GM12878 (cell line): ENCODE results near the gene SORT1. TPM values are rescaled to one million over a fixed set of nuclear protein-coding genes. Genes with fewer than 3 reads are reported as not detected.

Experiments used
- ATAC-seq: fragments of 200-7000 bp; cut with Tn5 transposase; 3 replicates; pipeline ENCODE4 v1.9.1; 2020; ENCODE audit warnings: mild to moderate bottlenecking, moderate library complexity
- BruUV-seq: library from RNA; stranded (reverse); fragments of 400-500 nt; replicated peaks from 2 replicates; lab custom pipeline; 2021; lab: Mats Ljungman, UMichigan
- CTCF ChIA-PET: fragments of 300-600 bp; sonication (Branson Sonifier 250); formaldehyde crosslinking; extraction: SDS; loops from one replicate; lab custom pipeline; 2021; ENCODE audit warnings: inconsistent platforms; lab: Yijun Ruan, JAX
- POLR2A ChIA-PET: fragments of 350-600 bp; formaldehyde crosslinking; extraction: SDS; loops from one replicate; lab custom pipeline; 2021; ENCODE audit warnings: inconsistent platforms; lab: Charles Lee
- RAD21 ChIA-PET: fragments of 300-600 bp; sonication (Branson Sonifier 250); formaldehyde crosslinking; loops from one replicate; lab custom pipeline; 2023; ENCODE audit warnings: antibody characterized with exemption; ENCODE audit not compliant: unreplicated experiment; lab: Charles Lee
- SMC1A ChIA-PET: fragments of 300-600 bp; sonication (Branson Sonifier 250); formaldehyde crosslinking; loops from one replicate; lab custom pipeline; 2023; ENCODE audit not compliant: unreplicated experiment, uncharacterized antibody; lab: Charles Lee
- DNase-seq: peaks from one replicate; pipeline ENCODE4 v3.0.0-alpha.2; 2011; ENCODE audit warnings: low read depth, low spot score
- FAIRE-seq: peaks from 3 replicates; lab custom pipeline; 2011; peaks lifted over from hg19 to GRCh38; lab: Jason Lieb, UNC
- H2AFZ ChIP-seq: 2 replicates; pipeline ENCODE4 v1.6.0; 2011; ENCODE audit warnings: low read depth, low read length, control low read depth; ENCODE audit not compliant: control insufficient read depth
- H3K27ac ChIP-seq: 2 replicates; pipeline ENCODE4 v1.5.1; 2011; ENCODE audit warnings: control low read depth; ENCODE audit not compliant: control insufficient read depth, insufficient read depth
- H3K27me3 ChIP-seq, 2 experiments: replicated peaks in 1 of 2; 2 replicates each; pipeline versions ENCODE4 v1.6.0 to v1.6.1; 2011; ENCODE audit warnings: low read length in 1 of 2; ENCODE audit not compliant: control insufficient read depth in 2 of 2, insufficient read depth in 2 of 2
- H3K36me3 ChIP-seq, 2 experiments: 2 replicates each; pipeline ENCODE4 v1.5.1; 2011; ENCODE audit warnings: low read length in 1 of 2; ENCODE audit not compliant: control insufficient read depth in 2 of 2, insufficient read depth in 2 of 2
- H3K4me1 ChIP-seq: 2 replicates; pipeline ENCODE4 v1.6.1; 2011; ENCODE audit warnings: mild to moderate bottlenecking, low read length, moderate library complexity, mixed read lengths; ENCODE audit not compliant: control insufficient read depth, insufficient read depth
- H3K4me2 ChIP-seq: 2 replicates; pipeline ENCODE4 v1.6.0; 2011; ENCODE audit warnings: control low read depth; ENCODE audit not compliant: control insufficient read depth, insufficient read depth
- H3K4me3 ChIP-seq: fragments of 200-600 bp; sonication (generic); 2 replicates; pipeline ENCODE4 v1.5.1; 2016
- H3K79me2 ChIP-seq: 2 replicates; pipeline ENCODE4 v1.6.0; 2011; ENCODE audit warnings: low read length; ENCODE audit not compliant: control insufficient read depth, insufficient read depth
- H3K9ac ChIP-seq: 2 replicates; pipeline ENCODE4 v1.8.0; 2011; ENCODE audit warnings: low read length, control low read depth, mixed read lengths; ENCODE audit not compliant: control insufficient read depth, insufficient read depth
- H3K9me3 ChIP-seq: replicated peaks from 3 replicates; pipeline ENCODE4 v1.5.1; 2011; ENCODE audit warnings: mild to moderate bottlenecking, low read length; ENCODE audit not compliant: control insufficient read depth, insufficient read depth
- H4K20me1 ChIP-seq: 2 replicates; pipeline ENCODE4 v1.6.0; 2011; ENCODE audit not compliant: control insufficient read depth, insufficient read depth
- BACH1 ChIP-seq: fragments of 450-650 bp; IDR thresholded peaks from 2 replicates; pipeline ENCODE4 v1.6.1; 2017; ENCODE audit warnings: mild to moderate bottlenecking, borderline replicate concordance
- CBX5 ChIP-seq: sonication (generic); IDR thresholded peaks from 2 replicates; pipeline ENCODE4 v1.6.1; 2016; ENCODE audit warnings: low read depth, moderate library complexity, mild to moderate bottlenecking, inconsistent platforms
- CHD2 ChIP-seq: IDR thresholded peaks from 2 replicates; pipeline ENCODE4 v1.6.1; 2011; ENCODE audit warnings: low read depth, low read length, improper control_type of control experiment, borderline replicate concordance
- ESRRA ChIP-seq: IDR thresholded peaks from 2 replicates; pipeline ENCODE4 v1.6.1; 2012; ENCODE audit warnings: mild to moderate bottlenecking, low read length, improper control_type of control experiment
- GABPA ChIP-seq: IDR thresholded peaks from 2 replicates; pipeline ENCODE4 v1.6.1; 2014; ENCODE audit warnings: antibody characterized with exemption, low read depth, mild to moderate bottlenecking, inconsistent platforms
- HDGF ChIP-seq: fragments of 450-650 bp; IDR thresholded peaks from 2 replicates; pipeline ENCODE4 v1.6.1; 2016; ENCODE audit warnings: antibody characterized with exemption
- NR2C2 ChIP-seq: IDR thresholded peaks from 2 replicates; pipeline ENCODE4 v1.6.1; 2011; ENCODE audit warnings: borderline replicate concordance, low read depth; ENCODE audit not compliant: control insufficient read depth, insufficient read length
- PAX5 ChIP-seq: IDR thresholded peaks from 2 replicates; pipeline ENCODE4 v1.6.1; 2011; ENCODE audit warnings: low read depth, low read length, borderline replicate concordance
- RBBP5 ChIP-seq: fragments of 200-600 bp; sonication (generic); conservative IDR thresholded peaks from 2 replicates; pipeline ENCODE4 v1.6.1; 2016
- RELA ChIP-seq: fragments of 450-650 bp; IDR thresholded peaks from 2 replicates; pipeline ENCODE4 v1.8.0; 2014; ENCODE audit warnings: borderline replicate concordance; ENCODE audit not compliant: partially characterized antibody
- SMC3 ChIP-seq: IDR thresholded peaks from 2 replicates; pipeline ENCODE4 v1.6.1; 2011; ENCODE audit warnings: low read length, improper control_type of control experiment, borderline replicate concordance
- SREBF2 ChIP-seq: IDR thresholded peaks from 2 replicates; pipeline ENCODE4 v1.6.1; 2012; ENCODE audit warnings: mild to moderate bottlenecking, low read length
- STAT3 ChIP-seq: IDR thresholded peaks from 2 replicates; pipeline ENCODE4 v1.6.1; 2011; ENCODE audit warnings: low read depth, low read length, improper control_type of control experiment
- TCF3 ChIP-seq: IDR thresholded peaks from 2 replicates; pipeline ENCODE4 v1.6.1; 2012; ENCODE audit warnings: low read depth, mild to moderate bottlenecking, low read length, borderline replicate concordance; ENCODE audit not compliant: insufficient read depth
- WGBS: methylation state at CpG from one replicate; pipeline ENCODE4 v1.1.6; 2016; ENCODE audit warnings: low lambda C conversion rate; ENCODE audit not compliant: insufficient replicate concordance, insufficient coverage; ENCODE audit errors: missing lambda C conversion rate; 5-methylcytosine and 5-hydroxymethylcytosine counted together
- in situ Hi-C: fragments of 300-500 bp; cut with MboI; formaldehyde crosslinking; loops from 9 replicates; pipeline ENCODE4 v1.14.3; 2018; ENCODE audit warnings: mixed read lengths
- intact Hi-C: fragments of 100-400 bp; cut with micrococcal nuclease; formaldehyde crosslinking; loops from one replicate; pipeline ENCODE4 v1.14.2; 2022; ENCODE audit not compliant: unreplicated experiment
- polyA plus RNA-seq, 11 experiments: library from polyadenylated mRNA; depleted of rRNA in 4 of 11; unstranded in 6 of 11; stranded (reverse) in 5 of 11; fragments of >200 nt; fragmentation: Nextera tagmentation in 4 of 11; fragmentation: Illumina TruSeq in 1 of 11; extraction: Ambion mirVana in 4 of 11; extraction: Trizol in 1 of 11; gene quantifications; 1 replicate in 1 of 11; 2 replicates in 10 of 11; pipeline versions ENCODE4 v1.2.1 to v1.2.3, GENCODE V29; 2011 to 2016; ENCODE audit warnings: inconsistent platforms in 2 of 11, missing spikeins in 2 of 11, low read depth in 1 of 11
- total RNA-seq, 4 experiments: library from RNA; depleted of rRNA in 3 of 4; stranded (reverse); fragments of >200 nt in 3 of 4; fragmentation: Illumina TruSeq in 1 of 4; extraction: Trizol in 1 of 4; gene quantifications; 2 replicates each; pipeline versions ENCODE4 v1.2.1 to v1.2.3, GENCODE V29; 2013 to 2021
- TF ChIP-seq, protein P1 (sequence below): fragments of 450-650 bp; IDR thresholded peaks from 2 replicates; pipeline ENCODE4 v1.6.1; 2016; ENCODE audit warnings: mild to moderate bottlenecking
- TF ChIP-seq, protein P2 (sequence below): fragments of 450-650 bp; formaldehyde crosslinking; IDR thresholded peaks from 2 replicates; pipeline ENCODE4 v1.5.0; 2022; ENCODE audit warnings: mild to moderate bottlenecking, missing genetic modification characterization
- TF ChIP-seq, protein P3 (sequence below): fragments of 450-650 bp; IDR thresholded peaks from 2 replicates; pipeline ENCODE4 v1.6.1; 2017; ENCODE audit warnings: borderline replicate concordance
- TF ChIP-seq, protein P4 (sequence below): IDR thresholded peaks from 2 replicates; pipeline ENCODE4 v1.6.1; 2011; ENCODE audit warnings: low read depth, low read length, improper control_type of control experiment, borderline replicate concordance

Gene SORT1
- total and polyA plus RNA-seq, 10 of the 15 experiments (the other 5 are each of a cell fraction or from before 2014, with no cell fraction given), result 0.06 to 1.9 (median 0.33) TPM; not detected in 1

DNA sequence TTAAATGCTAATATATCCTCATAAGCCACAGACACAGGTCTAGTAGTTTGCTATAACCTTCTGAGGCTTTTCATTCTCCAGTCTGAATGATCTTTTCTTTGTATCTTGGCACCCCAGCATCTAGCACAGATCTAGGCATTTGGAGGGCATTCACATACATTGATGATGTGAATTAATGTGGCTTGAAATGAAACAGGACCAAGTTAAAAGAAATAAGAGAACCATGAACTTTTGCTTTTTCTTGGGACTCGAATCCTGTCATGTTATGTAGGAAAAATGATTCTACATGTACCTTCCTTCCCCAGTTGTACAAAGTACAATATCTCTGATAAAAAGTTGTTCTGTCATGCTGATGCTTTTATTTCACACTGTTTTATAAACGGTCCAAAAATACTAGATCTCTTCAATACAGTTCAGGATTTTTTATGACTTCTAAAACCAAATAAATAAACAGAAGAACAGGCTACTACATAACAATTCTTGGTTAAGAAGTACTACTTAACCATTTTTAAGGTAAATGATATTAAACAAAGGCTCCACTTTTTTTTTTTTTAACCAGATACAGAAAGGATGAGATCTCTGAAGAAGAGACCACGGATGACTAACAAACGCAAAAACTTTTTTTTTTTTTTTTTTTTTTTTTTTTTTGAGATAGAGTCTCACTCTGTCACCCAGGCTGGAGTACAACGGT lies 3.0 kb downstream of the SORT1 start:
- no peak overlapping the region for H3K27ac ChIP-seq
- H3K79me2 ChIP-seq, result no peaks in the 10 kb centered on the region
- peaks cover 1 to 4% of the 10 kb centered on the region in 2 experiments; a peak in 3 of 4 replicates for H3K27me3 ChIP-seq
- ATAC-seq (no peak), DNase-seq (no peak), FAIRE-seq (peak; percentile 35)
- ChIA-PET POLR2A (no interaction called here), RAD21 (no interaction called here), SMC1A (interaction anchor here (1.1 to 6.6 kb wide), 3 partner anchors 109 to 117 kb away, joined by 3 to 113 read pairs (median 5); no protein-coding TSS in a partner anchor), CTCF (interaction anchor here (1.3 to 8.0 kb wide), 3 partner anchors 8 to 138 kb away, joined by 3 to 241 read pairs (median 22); no protein-coding TSS in a partner anchor)
- H3K36me3 ChIP-seq, result no peaks in the 10 kb centered on the region
- H2AFZ ChIP-seq, result no peak overlapping the region
- H3K4me1 ChIP-seq, result peaks cover 24% of the 10 kb centered on the region
- no peaks in the 10 kb centered on the region for H4K20me1 ChIP-seq
- in situ Hi-C loops, result no loop called here
- WGBS, result 65% methylated on average over 3 of the region's 5 CpGs
- H3K9me3 ChIP-seq, result no peaks in the 10 kb centered on the region
- H3K4me2 ChIP-seq, result no peak overlapping the region
- intact Hi-C loops, result loop anchor here (10.0 kb wide), 1 partner anchor 280 kb away; the partner anchor contains the start of gene ELAPOR1
- BruUV-seq, result no TSS peak
- no peak overlapping the region for H3K4me3 ChIP-seq
- H3K9ac ChIP-seq, result no peak overlapping the region
- TF ChIP-seq, protein P1, sequence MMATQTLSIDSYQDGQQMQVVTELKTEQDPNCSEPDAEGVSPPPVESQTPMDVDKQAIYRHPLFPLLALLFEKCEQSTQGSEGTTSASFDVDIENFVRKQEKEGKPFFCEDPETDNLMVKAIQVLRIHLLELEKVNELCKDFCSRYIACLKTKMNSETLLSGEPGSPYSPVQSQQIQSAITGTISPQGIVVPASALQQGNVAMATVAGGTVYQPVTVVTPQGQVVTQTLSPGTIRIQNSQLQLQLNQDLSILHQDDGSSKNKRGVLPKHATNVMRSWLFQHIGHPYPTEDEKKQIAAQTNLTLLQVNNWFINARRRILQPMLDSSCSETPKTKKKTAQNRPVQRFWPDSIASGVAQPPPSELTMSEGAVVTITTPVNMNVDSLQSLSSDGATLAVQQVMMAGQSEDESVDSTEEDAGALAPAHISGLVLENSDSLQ, result no peak
- TF ChIP-seq CHD2 (no peak), ESRRA (no peak), TCF3 (no peak), RELA (no peak), CBX5 (no peak), STAT3 (no peak), SMC3 (no peak), BACH1 (no peak), PAX5 (no peak), GABPA (no peak), NR2C2 (no peak), HDGF (no peak), RBBP5 (no peak), SREBF2 (no peak)
- TF ChIP-seq, protein P2, sequence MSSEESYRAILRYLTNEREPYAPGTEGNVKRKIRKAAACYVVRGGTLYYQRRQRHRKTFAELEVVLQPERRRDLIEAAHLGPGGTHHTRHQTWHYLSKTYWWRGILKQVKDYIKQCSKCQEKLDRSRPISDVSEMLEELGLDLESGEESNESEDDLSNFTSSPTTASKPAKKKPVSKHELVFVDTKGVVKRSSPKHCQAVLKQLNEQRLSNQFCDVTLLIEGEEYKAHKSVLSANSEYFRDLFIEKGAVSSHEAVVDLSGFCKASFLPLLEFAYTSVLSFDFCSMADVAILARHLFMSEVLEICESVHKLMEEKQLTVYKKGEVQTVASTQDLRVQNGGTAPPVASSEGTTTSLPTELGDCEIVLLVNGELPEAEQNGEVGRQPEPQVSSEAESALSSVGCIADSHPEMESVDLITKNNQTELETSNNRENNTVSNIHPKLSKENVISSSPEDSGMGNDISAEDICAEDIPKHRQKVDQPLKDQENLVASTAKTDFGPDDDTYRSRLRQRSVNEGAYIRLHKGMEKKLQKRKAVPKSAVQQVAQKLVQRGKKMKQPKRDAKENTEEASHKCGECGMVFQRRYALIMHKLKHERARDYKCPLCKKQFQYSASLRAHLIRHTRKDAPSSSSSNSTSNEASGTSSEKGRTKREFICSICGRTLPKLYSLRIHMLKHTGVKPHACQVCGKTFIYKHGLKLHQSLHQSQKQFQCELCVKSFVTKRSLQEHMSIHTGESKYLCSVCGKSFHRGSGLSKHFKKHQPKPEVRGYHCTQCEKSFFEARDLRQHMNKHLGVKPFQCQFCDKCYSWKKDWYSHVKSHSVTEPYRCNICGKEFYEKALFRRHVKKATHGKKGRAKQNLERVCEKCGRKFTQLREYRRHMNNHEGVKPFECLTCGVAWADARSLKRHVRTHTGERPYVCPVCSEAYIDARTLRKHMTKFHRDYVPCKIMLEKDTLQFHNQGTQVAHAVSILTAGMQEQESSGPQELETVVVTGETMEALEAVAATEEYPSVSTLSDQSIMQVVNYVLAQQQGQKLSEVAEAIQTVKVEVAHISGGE (CRISPR knock-in tag), result no peak
- TF ChIP-seq, protein P3, sequence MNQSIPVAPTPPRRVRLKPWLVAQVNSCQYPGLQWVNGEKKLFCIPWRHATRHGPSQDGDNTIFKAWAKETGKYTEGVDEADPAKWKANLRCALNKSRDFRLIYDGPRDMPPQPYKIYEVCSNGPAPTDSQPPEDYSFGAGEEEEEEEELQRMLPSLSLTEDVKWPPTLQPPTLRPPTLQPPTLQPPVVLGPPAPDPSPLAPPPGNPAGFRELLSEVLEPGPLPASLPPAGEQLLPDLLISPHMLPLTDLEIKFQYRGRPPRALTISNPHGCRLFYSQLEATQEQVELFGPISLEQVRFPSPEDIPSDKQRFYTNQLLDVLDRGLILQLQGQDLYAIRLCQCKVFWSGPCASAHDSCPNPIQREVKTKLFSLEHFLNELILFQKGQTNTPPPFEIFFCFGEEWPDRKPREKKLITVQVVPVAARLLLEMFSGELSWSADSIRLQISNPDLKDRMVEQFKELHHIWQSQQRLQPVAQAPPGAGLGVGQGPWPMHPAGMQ, result no peak
- TF ChIP-seq, protein P4, sequence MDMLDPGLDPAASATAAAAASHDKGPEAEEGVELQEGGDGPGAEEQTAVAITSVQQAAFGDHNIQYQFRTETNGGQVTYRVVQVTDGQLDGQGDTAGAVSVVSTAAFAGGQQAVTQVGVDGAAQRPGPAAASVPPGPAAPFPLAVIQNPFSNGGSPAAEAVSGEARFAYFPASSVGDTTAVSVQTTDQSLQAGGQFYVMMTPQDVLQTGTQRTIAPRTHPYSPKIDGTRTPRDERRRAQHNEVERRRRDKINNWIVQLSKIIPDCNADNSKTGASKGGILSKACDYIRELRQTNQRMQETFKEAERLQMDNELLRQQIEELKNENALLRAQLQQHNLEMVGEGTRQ, result no peak
